ENCODE results near the gene POLR2J.

DNA sequence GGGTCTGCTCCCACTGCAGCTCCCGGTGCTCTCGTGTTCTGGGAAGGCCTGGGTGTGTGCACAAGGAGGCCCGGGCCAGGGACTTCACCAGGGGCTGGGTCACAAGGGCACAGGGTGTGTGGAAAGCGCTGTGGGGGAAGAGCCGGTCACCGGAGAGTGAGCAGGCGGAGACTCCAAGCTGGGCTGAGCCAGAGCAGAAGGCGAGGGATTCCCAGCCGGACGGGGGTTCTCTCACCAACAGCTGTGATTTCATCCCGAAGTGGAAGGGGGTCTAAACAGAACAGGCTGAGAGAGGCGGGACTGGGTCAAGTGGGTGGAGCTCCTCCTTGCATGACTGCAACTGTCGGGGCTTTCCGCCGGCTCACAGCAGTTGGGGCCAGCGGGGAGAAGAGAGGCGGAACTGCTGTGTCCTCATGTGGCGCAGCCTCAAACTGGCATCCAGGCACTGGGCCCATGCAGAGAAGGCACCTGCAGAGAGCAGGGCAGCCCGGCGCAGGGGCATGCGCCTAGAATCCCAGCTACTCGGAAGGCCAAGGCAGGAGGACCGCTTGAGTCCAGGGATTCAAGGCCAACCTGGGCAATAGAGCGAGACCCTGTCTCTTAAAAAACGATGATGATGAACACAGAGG is 53.0 kb downstream of the POLR2J start:
- TF ChIP-seq, protein P1, sequence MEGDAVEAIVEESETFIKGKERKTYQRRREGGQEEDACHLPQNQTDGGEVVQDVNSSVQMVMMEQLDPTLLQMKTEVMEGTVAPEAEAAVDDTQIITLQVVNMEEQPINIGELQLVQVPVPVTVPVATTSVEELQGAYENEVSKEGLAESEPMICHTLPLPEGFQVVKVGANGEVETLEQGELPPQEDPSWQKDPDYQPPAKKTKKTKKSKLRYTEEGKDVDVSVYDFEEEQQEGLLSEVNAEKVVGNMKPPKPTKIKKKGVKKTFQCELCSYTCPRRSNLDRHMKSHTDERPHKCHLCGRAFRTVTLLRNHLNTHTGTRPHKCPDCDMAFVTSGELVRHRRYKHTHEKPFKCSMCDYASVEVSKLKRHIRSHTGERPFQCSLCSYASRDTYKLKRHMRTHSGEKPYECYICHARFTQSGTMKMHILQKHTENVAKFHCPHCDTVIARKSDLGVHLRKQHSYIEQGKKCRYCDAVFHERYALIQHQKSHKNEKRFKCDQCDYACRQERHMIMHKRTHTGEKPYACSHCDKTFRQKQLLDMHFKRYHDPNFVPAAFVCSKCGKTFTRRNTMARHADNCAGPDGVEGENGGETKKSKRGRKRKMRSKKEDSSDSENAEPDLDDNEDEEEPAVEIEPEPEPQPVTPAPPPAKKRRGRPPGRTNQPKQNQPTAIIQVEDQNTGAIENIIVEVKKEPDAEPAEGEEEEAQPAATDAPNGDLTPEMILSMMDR (IDR thresholded peaks at IDR 0.05) = no peak
- TF ChIP-seq POLR2A (IDR thresholded peaks at IDR 0.05) = no peak
